Measurements from ENCODE around the gene TEAD1. TPM values are rescaled to one million over a fixed set of nuclear protein-coding genes. Genes with fewer than 3 reads are reported as not detected.

Gene TEAD1
- total RNA-seq, 2 donors from 2014 or later = 89.6 to 93.8 TPM

DNA sequence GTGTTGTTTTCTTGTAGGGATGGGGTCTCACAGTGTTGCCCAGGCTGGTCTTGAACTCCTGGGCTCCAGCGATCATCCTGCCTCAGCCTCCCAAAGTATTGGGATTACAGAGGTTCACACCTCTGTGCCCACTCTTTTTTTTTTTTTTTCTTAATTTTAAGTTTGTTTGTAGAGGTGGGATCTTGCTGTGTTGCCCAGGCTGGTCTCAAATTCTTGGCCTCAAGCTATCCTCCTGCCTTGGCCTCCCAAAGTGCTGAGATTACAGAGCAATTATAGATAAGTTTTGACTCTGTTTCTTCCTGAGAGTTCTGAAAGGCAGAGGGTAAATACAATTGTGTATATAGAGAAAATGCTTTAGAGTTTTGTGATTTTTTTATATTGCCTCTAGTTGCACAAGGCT, 160.4 kb downstream of the TEAD1 start:
- ATAC-seq (no peak), DNase-seq (no peak)
- intact Hi-C loops (cut with DNase I) = no loop called here

DNA sequence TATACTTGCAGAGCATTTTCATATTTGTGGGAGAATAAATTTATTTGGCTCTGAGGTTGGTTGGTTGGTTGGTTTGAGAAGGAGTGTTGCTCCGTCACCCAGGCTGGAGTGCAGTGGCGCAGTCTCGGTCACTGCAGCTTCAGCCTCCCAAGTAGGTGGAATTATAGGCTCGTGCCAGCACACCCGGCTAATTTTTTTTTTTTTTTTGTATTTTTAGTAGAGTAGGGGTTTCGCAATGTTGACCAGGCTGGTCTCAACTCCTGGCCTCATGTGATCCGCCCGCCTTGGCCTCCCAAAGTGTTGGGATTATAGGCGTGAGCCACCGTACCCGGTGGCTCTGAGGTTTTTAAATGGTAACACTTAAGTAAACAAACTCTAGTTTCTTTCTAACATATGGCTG, 161.1 kb downstream of the TEAD1 start:
- DNase-seq = no peak
- intact Hi-C loops (cut with DNase I) = no loop called here
- no peak for ATAC-seq

GRCh38 chr11:12838463-12839123, 164.4 kb downstream of the TEAD1 start:
- ATAC-seq (peak in 1 of 2 donors; percentile 54), DNase-seq (no peak)
- intact Hi-C loops (cut with DNase I) = no loop called here

DNA sequence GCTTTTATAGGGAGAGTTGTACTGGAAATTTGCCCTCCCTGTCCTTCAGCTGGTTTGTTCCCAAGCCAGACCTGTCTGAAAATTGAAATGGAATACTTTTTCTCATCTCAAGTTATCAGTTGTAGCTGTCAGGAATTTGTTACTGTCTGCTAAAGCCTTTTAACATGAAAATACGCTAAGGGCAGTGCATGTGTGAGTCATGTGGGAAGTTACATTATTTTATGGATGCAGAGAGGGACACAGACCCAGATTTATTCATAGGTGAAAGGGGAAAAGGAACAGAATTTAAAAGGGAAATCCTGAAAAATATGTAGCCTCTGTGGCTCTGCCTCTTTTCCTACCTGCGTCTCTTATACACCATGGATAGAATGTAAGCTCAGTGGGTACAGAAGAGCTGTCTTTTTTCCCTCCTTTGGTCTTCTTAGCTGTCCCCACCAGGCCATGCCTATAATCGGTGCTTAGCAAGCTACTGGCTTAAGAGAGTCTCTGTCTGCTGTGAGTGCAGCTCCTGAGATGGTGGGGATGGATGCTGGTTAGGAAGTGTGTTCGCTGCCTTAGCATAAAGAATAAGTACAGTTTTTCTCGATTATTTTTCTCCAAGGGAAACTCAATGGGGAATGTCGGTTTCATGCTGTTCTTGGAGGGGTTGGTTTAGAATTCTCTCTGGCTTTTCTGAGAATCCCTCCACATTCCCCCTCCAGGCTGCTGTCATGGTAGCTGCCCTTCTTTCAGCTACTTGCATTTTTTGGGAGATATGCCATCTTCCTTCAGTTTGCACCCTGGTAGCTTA, 166.8 kb downstream of the TEAD1 start:
- intact Hi-C loops (cut with DNase I) = no loop called here
- peak in 1 of 2 donors; percentile 63 for ATAC-seq

DNA sequence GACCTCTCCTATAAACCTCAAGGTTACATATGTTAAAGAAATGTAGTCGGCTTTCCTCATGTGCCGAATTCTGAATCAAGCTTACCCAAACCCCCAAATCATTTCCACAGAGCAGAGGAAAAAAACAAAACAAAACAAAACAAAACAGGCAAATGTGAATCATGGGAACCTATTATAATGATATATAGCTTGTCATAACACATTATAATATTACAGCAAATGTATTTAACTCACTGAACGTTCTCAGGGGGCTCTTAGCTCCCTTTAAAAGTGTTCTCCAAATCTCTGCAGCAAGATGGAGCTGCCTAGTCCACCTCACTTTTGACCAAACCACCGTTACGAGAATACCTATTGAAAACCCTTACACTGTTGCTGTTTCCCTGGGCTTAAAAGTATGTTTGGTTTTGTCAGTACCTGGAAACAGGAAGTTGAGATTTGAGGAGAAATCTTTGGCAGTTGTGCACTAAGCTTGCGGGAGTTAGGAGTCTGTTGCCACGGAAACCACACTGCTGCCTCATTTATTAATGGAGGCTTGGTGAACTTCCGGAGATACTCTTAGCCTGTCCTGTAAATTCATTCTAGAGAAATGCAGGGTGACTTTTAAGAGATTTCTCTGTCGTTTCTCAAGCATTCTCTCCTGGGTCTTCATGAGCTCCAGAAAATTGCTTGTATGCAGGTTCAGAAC, 167.9 kb downstream of the TEAD1 start:
- intact Hi-C loops (cut with DNase I) = no loop called here
- no peak for DNase-seq
- peak in 1 of 2 donors; percentile 65 for ATAC-seq

More for the DNA sequence above, 166.8 kb downstream of the TEAD1 start:
- no peak for DNase-seq

DNA sequence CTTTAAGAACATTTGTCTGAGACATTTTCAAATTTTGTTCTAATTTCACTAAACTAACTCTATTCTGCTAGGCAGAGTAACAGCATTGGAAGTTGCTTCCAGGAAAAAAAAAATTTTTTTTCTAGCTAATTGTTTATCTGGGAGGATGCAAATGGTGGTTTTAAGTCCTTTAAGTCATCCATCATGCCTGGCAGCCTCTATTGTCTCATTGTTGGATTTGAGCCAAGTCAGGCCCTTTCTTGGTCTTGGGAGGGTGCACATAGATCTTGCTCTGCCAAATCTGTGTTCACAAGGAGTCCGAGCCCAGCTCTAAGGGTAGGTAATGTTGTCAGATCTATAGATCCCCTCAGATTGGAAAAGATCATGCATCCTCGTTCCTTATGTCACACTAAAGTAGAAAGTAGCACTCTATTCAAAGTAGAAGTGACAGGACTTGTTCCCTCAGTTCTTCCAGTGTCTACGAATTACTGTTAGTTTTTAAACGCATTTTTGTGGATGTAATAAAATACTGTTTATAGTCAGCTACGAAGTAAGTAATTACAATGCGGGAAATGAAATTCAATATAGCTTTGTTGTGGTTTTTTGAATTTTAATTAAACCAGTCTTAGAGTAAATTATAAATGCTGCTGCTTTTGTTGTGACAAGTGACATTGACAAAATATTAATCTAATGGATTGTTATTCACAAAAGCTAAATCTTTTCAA, 168.9 kb downstream of the TEAD1 start:
- intact Hi-C loops (cut with DNase I) = no loop called here
- ATAC-seq (peak in 1 of 2 donors; percentile 50), DNase-seq (no peak)

DNA sequence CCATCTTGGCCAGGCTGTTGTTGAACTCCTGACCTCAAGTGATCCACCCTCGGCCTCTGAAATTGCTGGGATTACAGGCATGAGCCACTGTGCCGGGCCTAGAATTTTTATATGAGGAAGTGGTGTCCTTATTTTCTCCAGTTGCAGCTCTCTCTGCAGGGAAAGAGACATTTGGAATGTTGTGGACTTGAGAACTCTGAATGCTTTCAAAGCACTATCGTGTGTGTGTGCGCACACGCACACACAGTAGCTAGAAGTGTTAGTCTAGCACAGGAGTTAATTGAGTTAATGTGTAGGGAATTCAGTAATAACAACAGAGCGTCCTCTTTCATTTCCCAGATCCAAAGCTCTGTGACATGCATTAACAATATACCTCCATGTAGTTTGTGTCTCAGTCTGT, 170.9 kb downstream of the TEAD1 start:
- intact Hi-C loops (cut with DNase I) = no loop called here
- ATAC-seq (no peak), DNase-seq (no peak)

DNA sequence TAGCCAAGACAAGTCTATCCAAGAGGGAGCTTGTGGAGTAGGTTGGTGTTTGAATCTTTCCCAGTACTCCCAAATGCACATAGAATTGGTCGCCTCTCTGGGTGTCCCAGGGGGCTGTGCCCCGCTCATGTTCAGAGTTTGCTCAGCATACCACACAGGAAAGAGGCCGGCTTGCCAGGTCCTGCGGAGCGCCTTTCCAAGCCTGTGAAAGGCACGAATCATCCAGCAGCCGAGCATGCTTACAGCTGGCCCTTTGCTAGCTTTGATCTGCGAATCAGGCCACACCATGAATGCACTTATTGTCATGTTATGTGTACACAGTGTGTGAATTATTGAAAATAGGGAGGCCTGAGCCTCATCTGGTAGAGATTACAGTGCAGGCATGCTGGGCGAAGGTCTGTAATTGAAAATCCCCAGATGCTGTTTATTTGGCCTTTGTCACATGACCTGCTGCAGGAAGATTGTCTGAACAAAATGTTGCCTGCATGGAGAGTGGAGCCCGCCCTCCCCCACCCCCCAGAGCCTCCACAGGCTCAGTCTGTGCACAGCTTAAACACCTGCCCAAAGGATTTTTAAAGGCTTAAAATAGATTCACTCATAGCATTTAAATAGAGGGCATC, 171.6 kb downstream of the TEAD1 start:
- intact Hi-C loops (cut with DNase I) = no loop called here
- DNase-seq (no peak), ATAC-seq (peak; percentile 54 to 77)

DNA sequence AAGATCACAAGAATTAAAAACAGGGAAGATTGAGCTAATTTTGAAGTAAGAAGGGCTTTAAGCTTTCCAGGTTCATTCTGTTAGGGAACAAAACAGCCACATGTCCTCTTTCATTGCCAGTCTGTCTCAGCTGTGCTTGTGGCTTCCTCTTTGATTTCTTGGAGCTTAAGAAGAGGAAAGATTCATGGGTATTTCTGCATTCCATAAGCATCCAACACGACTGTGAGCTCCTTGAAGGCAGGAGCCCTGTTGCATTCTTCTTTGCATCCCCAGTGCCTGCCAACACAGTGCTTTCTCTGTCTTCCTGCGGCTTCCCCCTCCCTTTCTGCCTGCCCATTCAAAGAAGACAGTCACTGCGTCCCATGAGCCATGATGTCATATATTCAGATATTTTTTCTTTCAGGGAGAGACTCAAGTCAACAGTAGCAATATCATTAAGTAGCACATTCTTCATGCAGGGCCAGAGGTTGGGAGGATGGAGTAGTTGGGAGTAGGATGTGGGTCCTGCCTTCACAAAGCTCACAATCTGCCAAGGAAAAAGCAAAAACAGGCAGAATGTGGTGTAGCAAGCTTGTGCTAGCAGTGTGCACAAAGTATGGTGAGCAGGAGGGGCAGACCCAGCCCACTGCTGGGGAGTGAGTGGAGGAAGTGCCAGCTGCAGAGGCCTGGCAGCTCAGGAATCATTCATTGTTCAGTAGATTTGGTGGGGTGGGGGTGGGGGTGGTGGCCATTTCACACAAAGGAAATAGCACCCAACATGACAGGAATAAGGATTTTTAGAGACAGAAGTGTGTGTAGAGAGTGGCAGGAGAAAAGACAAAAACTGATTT, 172.8 kb downstream of the TEAD1 start:
- ATAC-seq (peak in 1 of 2 donors; percentile 7), DNase-seq (no peak)
- intact Hi-C loops (cut with DNase I) = no loop called here

DNA sequence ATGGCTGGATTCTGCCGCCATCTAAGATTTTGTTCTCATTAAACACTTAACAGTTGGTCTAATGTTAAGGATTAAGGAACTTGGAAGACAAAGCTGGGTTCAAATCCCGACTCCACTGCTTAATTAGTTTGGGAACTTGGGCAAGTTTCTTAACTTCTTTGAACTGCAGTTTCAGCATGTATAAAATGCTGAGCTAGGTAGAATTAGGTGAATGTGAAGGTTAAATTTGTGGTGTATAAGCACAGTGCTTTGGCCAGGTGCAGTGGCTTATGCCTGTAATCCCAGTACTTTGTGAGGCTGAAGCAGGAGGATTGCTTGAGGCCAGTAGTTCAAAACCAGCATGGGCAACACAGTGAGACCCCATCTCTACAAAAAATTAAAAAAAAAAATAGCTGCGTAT, 174.2 kb downstream of the TEAD1 start:
- intact Hi-C loops (cut with DNase I) = no loop called here
- ATAC-seq = no peak
- no peak for DNase-seq

- intact Hi-C loops (cut with DNase I) = no loop called here
- ATAC-seq (peak in 1 of 2 donors; percentile 31), DNase-seq (no peak)
Observed at GRCh38 chr11:12853325-12853651, 179.1 kb downstream of the TEAD1 start.

DNA sequence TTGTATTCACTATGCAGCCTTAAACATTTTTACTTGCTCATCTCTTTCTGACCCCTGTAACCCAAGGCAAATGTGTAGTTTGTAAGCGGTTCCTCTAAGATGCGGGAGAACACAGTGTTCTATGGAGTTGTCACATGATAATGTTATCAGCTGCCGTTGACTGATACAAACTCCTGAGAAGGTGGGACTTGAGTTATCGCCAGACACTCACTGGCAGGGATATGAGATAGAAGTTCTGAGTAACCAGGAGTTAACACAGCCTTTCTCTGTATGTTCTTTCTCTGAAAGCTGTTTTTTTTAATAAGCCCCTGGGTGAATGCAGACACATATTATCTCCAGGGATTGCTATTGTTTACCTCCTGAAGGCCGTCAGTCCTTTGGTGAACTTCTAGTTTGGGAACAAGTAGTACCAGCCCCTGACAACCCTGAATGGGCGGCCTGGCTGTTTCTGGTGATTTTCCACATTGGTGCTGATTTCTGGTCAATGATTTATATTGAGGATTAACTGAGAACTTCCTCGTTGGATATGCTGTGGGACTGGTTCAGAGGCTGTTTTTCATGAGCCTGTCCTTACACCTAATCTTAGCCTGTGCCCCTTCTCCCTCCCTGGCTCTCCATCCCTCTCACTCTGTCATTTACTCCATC, 179.6 kb downstream of the TEAD1 start:
- ATAC-seq (peak; percentile 42 to 93), DNase-seq (peak; percentile 41)
- intact Hi-C loops (cut with DNase I) = no loop called here

GRCh38 chr11:12854297-12854661, 180.1 kb downstream of the TEAD1 start:
- intact Hi-C loops (cut with DNase I) = no loop called here
- DNase-seq (no peak), ATAC-seq (no peak)

GRCh38 chr11:12854829-12855228, 180.6 kb downstream of the TEAD1 start:
- ATAC-seq (no peak), DNase-seq (no peak)
- intact Hi-C loops (cut with DNase I) = no loop called here

DNA sequence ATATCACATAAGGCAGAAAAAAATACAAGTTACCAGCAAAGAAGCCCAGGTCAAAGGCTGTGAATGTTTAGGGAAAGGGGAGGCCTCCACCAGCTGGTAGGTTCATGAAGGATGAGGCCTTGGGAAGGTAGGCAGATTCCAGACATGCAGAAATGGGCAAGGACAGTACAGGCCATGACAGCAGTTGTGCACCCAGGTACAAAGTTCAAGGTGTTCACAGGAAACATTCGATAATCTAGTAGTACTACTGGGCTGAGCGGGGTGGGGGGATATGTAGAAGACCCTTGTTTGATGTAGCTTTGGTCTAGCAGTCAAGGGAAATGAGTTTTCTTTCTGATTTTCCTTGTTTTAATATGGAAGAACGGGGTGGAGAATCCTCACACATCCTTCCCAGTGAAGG, 182.1 kb downstream of the TEAD1 start:
- DNase-seq (no peak), ATAC-seq (no peak)
- intact Hi-C loops (cut with DNase I) = no loop called here

DNA sequence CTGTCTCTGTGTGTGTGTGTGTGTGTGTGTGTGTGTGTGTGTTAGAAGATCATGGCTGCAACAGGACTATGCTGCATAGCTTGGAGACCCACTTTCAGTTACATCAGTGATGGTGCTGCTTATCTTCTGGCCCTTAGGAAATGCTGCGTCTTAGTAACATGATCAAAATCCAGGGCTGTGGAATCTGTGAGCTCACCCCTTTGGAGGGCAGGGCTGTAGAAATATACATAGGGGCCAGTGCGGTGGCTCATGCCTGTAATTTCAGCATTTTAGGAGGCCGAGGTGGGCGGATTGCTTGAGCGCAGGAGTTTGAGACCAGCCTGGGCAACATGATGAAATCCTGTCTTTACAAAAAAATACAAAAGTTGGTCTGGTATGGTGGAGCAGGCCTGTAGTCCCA, 183.4 kb downstream of the TEAD1 start:
- ATAC-seq (no peak), DNase-seq (no peak)
- intact Hi-C loops (cut with DNase I) = no loop called here

DNA sequence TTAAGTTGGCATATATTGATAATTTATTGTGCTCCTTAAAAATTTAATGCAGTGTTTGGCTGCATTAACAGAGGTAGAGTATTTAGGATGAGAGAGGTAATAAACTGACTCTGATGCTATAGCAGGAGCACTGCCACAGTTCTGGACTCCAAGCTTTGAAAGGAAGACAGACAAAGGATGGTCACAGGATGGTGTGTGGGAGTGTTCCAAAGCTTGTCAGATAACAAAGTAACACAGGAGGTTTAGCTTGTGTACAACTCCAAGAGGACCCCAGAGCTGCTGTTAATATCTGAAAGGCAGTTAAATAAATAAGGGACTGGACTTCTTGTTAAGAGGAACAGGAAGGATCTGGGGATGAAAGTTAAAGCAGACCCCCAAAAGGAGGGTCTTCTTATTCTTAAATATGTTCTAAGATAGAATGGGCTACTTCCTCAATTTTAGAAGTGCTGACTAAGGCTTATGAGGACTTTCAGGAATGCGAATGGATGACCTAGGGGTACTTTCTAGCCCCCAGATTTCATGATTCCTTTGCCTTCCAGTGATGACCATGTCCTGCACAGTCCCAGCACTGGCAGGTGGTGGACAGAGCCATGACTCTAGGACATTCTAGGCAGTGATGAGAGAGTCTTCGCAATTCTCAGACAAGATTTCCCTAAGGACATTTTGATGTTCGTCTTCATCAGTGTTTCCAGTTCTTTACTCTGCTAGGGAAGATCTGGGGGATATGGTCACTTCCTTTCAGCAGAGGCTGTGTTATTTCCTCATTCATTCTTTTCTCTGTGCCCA, 185.8 kb downstream of the TEAD1 start:
- intact Hi-C loops (cut with DNase I) = no loop called here
- DNase-seq (no peak), ATAC-seq (no peak)
